Fibroblast of lung (primary cell): ENCODE measurements around the gene TMEM221. TPM values are rescaled to one million over a fixed set of nuclear protein-coding genes. Genes with fewer than 3 reads are reported as not detected.

Experiments used
- DNase-seq, 2 donors: peaks; one replicate each; pipeline versions ENCODE4 v3.0.0 to v3.0.0-alpha.2; 2010; ENCODE audit warnings: low read depth in 2 of 2
- H2AFZ ChIP-seq: 2 replicates; pipeline ENCODE4 v1.5.1; 2012; ENCODE audit warnings: low read length, control low read depth, inconsistent platforms
- H3K27ac ChIP-seq: 2 replicates; pipeline ENCODE4 v1.5.1; 2011; ENCODE audit warnings: low read length, control low read depth; ENCODE audit not compliant: insufficient read depth
- H3K27me3 ChIP-seq: 2 replicates; pipeline ENCODE4 v1.5.1; 2011; ENCODE audit warnings: mild to moderate bottlenecking, low read length; ENCODE audit not compliant: control insufficient read depth, insufficient read depth
- H3K36me3 ChIP-seq: 2 replicates; pipeline ENCODE4 v1.5.1; 2011; ENCODE audit warnings: low read length; ENCODE audit not compliant: control insufficient read depth, insufficient read depth
- H3K4me1 ChIP-seq: 2 replicates; pipeline ENCODE4 v1.5.1; 2011; ENCODE audit warnings: low read length; ENCODE audit not compliant: control insufficient read depth, insufficient read depth; ENCODE audit errors: extremely low read depth
- H3K4me2 ChIP-seq: 2 replicates; pipeline ENCODE4 v1.5.1; 2011; ENCODE audit warnings: low read length, control low read depth; ENCODE audit not compliant: insufficient read depth; ENCODE audit errors: extremely low read depth
- H3K4me3 ChIP-seq, 4 experiments: fragments of 200-600 bp in 1 of 4; sonication (generic) in 1 of 4; replicated peaks in 1 of 4; 2 replicates each; pipeline ENCODE4 v1.5.1; 2011 to 2016; ENCODE audit warnings: low read length in 4 of 4, low read depth in 3 of 4, mild to moderate bottlenecking in 3 of 4, control low read depth in 2 of 4, inconsistent platforms in 1 of 4, mixed read lengths in 1 of 4; ENCODE audit not compliant: insufficient read depth in 1 of 4; ENCODE audit errors: control extremely low read depth in 1 of 4
- H3K79me2 ChIP-seq: 2 replicates; pipeline ENCODE4 v1.5.1; 2012; ENCODE audit warnings: mild to moderate bottlenecking, low read length, inconsistent platforms; ENCODE audit not compliant: control insufficient read depth, insufficient read depth
- H3K9ac ChIP-seq: 2 replicates; pipeline ENCODE4 v1.5.1; 2011; ENCODE audit warnings: mild to moderate bottlenecking, low read length, control low read depth; ENCODE audit not compliant: insufficient read depth
- H3K9me3 ChIP-seq: 2 replicates; pipeline ENCODE4 v1.5.1; 2012; ENCODE audit warnings: low read depth, low read length; ENCODE audit not compliant: control insufficient read depth, insufficient read depth
- H4K20me1 ChIP-seq: 2 replicates; pipeline ENCODE4 v1.5.1; 2011; ENCODE audit warnings: low read length; ENCODE audit not compliant: control insufficient read depth, insufficient read depth; ENCODE audit errors: extremely low read depth
- CTCF ChIP-seq, 2 donors: IDR thresholded peaks in 1 of 2; conservative IDR thresholded peaks in 1 of 2; 1 replicate in 1 of 2; 2 replicates in 1 of 2; pipeline ENCODE4 v1.5.1; 2011 to 2012; ENCODE audit warnings: low read length in 2 of 2, control low read depth in 1 of 2, inconsistent platforms in 1 of 2, low read depth in 1 of 2, mild to moderate bottlenecking in 1 of 2
- EZH2 ChIP-seq: IDR thresholded peaks from 2 replicates; pipeline ENCODE4 v1.5.1; 2012; ENCODE audit warnings: low read length, control low read depth, mild to moderate bottlenecking; ENCODE audit errors: missing control alignments
- polyA plus RNA-seq, 2 donors: library from polyadenylated mRNA; depleted of rRNA in 1 of 2; stranded (reverse) in 1 of 2; unstranded in 1 of 2; fragments of >200 nt; gene quantifications; 2 replicates each; pipeline ENCODE4 v1.2.1, GENCODE V29; 2011 to 2012; ENCODE audit warnings: missing spikeins in 1 of 2
- total RNA-seq: library from RNA; depleted of rRNA; stranded (reverse); fragments of >200 nt; gene quantifications from 2 replicates; pipeline ENCODE4 v1.2.1, GENCODE V29; 2014

The TMEM221 gene
- total and polyA plus RNA-seq, 2 donors (not counting 1 experiment from before 2014, with no cell fraction given) = 0.17 TPM; not detected in 1

GRCh38 chr19:17389288-17389687 is 59.2 kb downstream of the TMEM221 start:
- no peak for TF ChIP-seq EZH2
- TF ChIP-seq CTCF (conservative IDR thresholded peaks at IDR 0.05 in 1 of 2, IDR thresholded peaks at IDR 0.05 in 1 of 2; ENCODE audit: low read depth in 1 of 2, low read length in 2 of 2) = no peak
- H3K4me3 ChIP-seq = no peak overlapping the region
- H2AFZ ChIP-seq = no peak overlapping the region
- H3K4me1 ChIP-seq = peaks cover 2% of the 10 kb centered on the region
- H3K79me2 ChIP-seq = no peaks in the 10 kb centered on the region
- H3K4me2 ChIP-seq = no peak overlapping the region
- H3K9me3 ChIP-seq = no peaks in the 10 kb centered on the region
- H3K9ac ChIP-seq = no peak overlapping the region
- no peaks in the 10 kb centered on the region for H4K20me1 ChIP-seq
- peaks cover 2% of the 10 kb centered on the region for H3K27me3 ChIP-seq
- no peak for DNase-seq
- no peaks in the 10 kb centered on the region for H3K36me3 ChIP-seq
- H3K27ac ChIP-seq = no peak overlapping the region

DNA sequence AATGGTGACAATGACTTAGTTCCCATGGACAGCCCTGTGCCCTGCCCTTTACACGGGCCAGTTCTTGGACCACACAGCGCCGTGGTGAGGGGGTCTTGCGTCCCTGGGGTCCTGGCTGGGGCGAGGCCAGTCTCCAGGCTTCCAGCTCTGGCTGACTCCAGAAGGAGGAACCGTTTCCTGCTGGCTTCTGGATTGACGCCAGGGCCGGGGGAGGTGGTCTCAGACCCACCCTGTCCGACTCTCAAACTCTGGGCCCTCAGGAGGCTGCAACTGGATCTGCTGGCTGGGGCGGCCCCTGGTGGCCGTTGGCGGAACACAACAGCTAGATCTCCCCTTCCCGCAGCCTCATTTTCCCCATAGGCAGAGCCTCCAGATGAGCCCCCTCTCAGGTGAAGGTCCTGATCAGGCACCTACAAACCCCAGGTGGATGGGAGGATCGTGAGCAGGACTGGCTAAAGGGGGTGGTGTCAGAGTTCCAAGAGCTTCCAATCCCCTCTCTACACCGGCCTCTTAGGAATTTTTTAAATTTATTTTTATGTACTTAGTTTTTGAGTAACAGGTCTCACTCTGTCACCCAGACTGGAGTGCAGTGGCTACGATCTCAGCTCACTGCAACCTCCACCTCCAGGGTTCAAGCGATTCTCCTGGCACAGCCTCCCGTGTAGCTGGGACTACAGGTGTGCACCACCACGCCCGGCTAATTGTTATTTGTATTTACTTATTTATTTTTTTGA is 62.4 kb downstream of the TMEM221 start:
- no peak overlapping the region for H3K27ac ChIP-seq
- no peaks in the 10 kb centered on the region for H3K79me2 ChIP-seq
- no peak overlapping the region for H3K9ac ChIP-seq
- no peak overlapping the region for H3K4me3 ChIP-seq
- H4K20me1 ChIP-seq = no peaks in the 10 kb centered on the region
- H2AFZ ChIP-seq = no peak overlapping the region
- no peaks in the 10 kb centered on the region for H3K9me3 ChIP-seq
- no peaks in the 10 kb centered on the region for H3K4me1 ChIP-seq
- H3K36me3 ChIP-seq = no peaks in the 10 kb centered on the region
- peak; percentile 90 to 92 for TF ChIP-seq CTCF (conservative IDR thresholded peaks at IDR 0.05 in 1 of 2, IDR thresholded peaks at IDR 0.05 in 1 of 2; ENCODE audit: low read depth in 1 of 2, low read length in 2 of 2)
- TF ChIP-seq EZH2 = no peak
- H3K4me2 ChIP-seq = no peak overlapping the region
- peak; percentile 28 to 51 for DNase-seq
- no peaks in the 10 kb centered on the region for H3K27me3 ChIP-seq

Other genes starting within 250 kb of the TMEM221 start
- 23.8 and 26.5 TPM in 2 replicates for gene USE1, start 233.3 kb downstream of the TMEM221 start, total RNA-seq
- 25.8 and 27.1 TPM in 2 replicates for gene USE1, start 233.3 kb downstream of the TMEM221 start, polyA plus RNA-seq
- 2.6 and 4.6 TPM in 2 replicates for gene OCEL1, start 222.4 kb downstream of the TMEM221 start, total RNA-seq
- 4.5 and 8.8 TPM in 2 replicates for gene OCEL1, start 222.4 kb downstream of the TMEM221 start, polyA plus RNA-seq
- gene NR2F6, start 202.7 kb downstream of the TMEM221 start, total RNA-seq = 37.0 and 42.4 TPM in 2 replicates
- 9.6 and 10.4 TPM in 2 replicates for gene NR2F6, start 202.7 kb downstream of the TMEM221 start, polyA plus RNA-seq
- under 0.01 TPM in 1 of 2 replicates, not detected in the other for gene USHBP1, start 183.9 kb downstream of the TMEM221 start, total RNA-seq
- gene USHBP1, start 183.9 kb downstream of the TMEM221 start, polyA plus RNA-seq = not detected in 2 replicates
- 74.3 and 79.4 TPM in 2 replicates for gene BABAM1, start 181.2 kb downstream of the TMEM221 start, total RNA-seq
- 68.8 and 81.2 TPM in 2 replicates for gene BABAM1, start 181.2 kb downstream of the TMEM221 start, polyA plus RNA-seq
- gene ANKLE1, start 166.8 kb downstream of the TMEM221 start, total RNA-seq = 0.17 and 0.26 TPM in 2 replicates
- gene ANKLE1, start 166.8 kb downstream of the TMEM221 start, polyA plus RNA-seq = 0.08 and 0.29 TPM in 2 replicates
- gene ABHD8, start 145.2 kb downstream of the TMEM221 start, total RNA-seq = 10.3 and 16.8 TPM in 2 replicates
- 3.9 and 4.8 TPM in 2 replicates for gene ABHD8, start 145.2 kb downstream of the TMEM221 start, polyA plus RNA-seq
- gene MRPL34, start 142.8 kb downstream of the TMEM221 start, total RNA-seq = 44.8 and 48.3 TPM in 2 replicates
- 27.5 and 38.8 TPM in 2 replicates for gene MRPL34, start 142.8 kb downstream of the TMEM221 start, polyA plus RNA-seq
- gene DDA1, start 139.1 kb downstream of the TMEM221 start, total RNA-seq = 8.0 and 17.7 TPM in 2 replicates
- 42.6 and 63.9 TPM in 2 replicates for gene DDA1, start 139.1 kb downstream of the TMEM221 start, polyA plus RNA-seq
- gene ANO8, start 113.8 kb downstream of the TMEM221 start, total RNA-seq = 5.9 TPM in 2 replicates
- gene ANO8, start 113.8 kb downstream of the TMEM221 start, polyA plus RNA-seq = 1.1 and 1.8 TPM in 2 replicates
- gene GTPBP3, start 111.1 kb downstream of the TMEM221 start, total RNA-seq = 11.1 and 17.2 TPM in 2 replicates
- gene GTPBP3, start 111.1 kb downstream of the TMEM221 start, polyA plus RNA-seq = 3.7 and 5.4 TPM in 2 replicates
- gene PLVAP, start 71.3 kb downstream of the TMEM221 start, total RNA-seq = not detected in 2 replicates
- gene PLVAP, start 71.3 kb downstream of the TMEM221 start, polyA plus RNA-seq = not detected in 2 replicates
- gene CCDC194, start 54.5 kb downstream of the TMEM221 start, total RNA-seq = not detected in 2 replicates
- gene CCDC194, start 54.5 kb downstream of the TMEM221 start, polyA plus RNA-seq = not detected in 2 replicates
- gene BST2, start 43.0 kb downstream of the TMEM221 start, total RNA-seq = 4.3 and 4.6 TPM in 2 replicates
- 2.4 and 5.6 TPM in 2 replicates for gene BST2, start 43.0 kb downstream of the TMEM221 start, polyA plus RNA-seq
- gene MVB12A, start 28.6 kb downstream of the TMEM221 start, total RNA-seq = 28.0 and 34.7 TPM in 2 replicates
- gene MVB12A, start 28.6 kb downstream of the TMEM221 start, polyA plus RNA-seq = 24.8 and 26.3 TPM in 2 replicates
- not detected in 2 replicates for gene NXNL1, start 12.3 kb upstream of the TMEM221 start, total RNA-seq
- not detected in 2 replicates for gene NXNL1, start 12.3 kb upstream of the TMEM221 start, polyA plus RNA-seq
- gene SLC27A1, start 21.9 kb upstream of the TMEM221 start, total RNA-seq = 20.0 and 25.3 TPM in 2 replicates
- 3.6 and 4.0 TPM in 2 replicates for gene SLC27A1, start 21.9 kb upstream of the TMEM221 start, polyA plus RNA-seq
- 52.8 and 67.3 TPM in 2 replicates for gene PGLS, start 63.0 kb upstream of the TMEM221 start, total RNA-seq
- 24.0 and 25.9 TPM in 2 replicates for gene PGLS, start 63.0 kb upstream of the TMEM221 start, polyA plus RNA-seq
- 58.6 and 96.9 TPM in 2 replicates for gene COLGALT1, start 107.0 kb upstream of the TMEM221 start, total RNA-seq
- gene COLGALT1, start 107.0 kb upstream of the TMEM221 start, polyA plus RNA-seq = 103 and 108 TPM in 2 replicates
- gene UNC13A, start 239.7 kb upstream of the TMEM221 start, total RNA-seq = under 0.01 TPM in 2 replicates
- 0.27 and 0.28 TPM in 2 replicates for gene UNC13A, start 239.7 kb upstream of the TMEM221 start, polyA plus RNA-seq